ENCODE measurements around the gene UBAP2L. TPM values are rescaled to one million over a fixed set of nuclear protein-coding genes. Genes with fewer than 3 reads are reported as not detected.

UBAP2L gene
- total and polyA plus RNA-seq, 2 experiments from 2014 or later = 98.5 to 157 TPM

DNA sequence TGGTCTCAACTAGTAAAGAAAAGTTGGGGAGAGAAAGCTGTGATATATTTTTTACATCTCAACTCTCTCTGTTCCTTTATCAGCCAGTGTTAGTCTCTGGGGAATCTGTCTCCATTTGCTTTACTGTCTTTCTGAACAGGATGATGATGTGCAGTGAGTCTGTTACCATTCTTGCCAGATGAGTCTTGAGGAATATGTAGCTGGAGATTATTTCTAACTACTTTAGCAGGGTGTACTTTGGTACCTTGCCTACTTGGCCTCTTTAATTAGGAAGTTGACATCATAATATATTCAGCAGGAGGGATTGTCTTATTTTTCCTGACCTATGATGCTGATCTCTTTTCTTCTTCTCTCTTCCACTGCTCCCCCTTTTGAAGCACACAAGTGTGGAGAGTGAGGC is 35.9 kb downstream of the UBAP2L start:
- Mint-ChIP-seq H3K4me1 (no peaks in the 10 kb centered on the region), H3K9me3 (no peaks in the 10 kb centered on the region), H3K36me3 (ENCODE audit: low read depth) (peaks cover 97% of the 10 kb centered on the region), H3K4me3 (no peak overlapping the region), H3K27me3 (ENCODE audit: insufficient read depth, low read depth, poor library complexity) (no peaks in the 10 kb centered on the region), H3K27ac (no peak overlapping the region)
- Histone ChIP-seq H3F3A (replicated peaks; ENCODE audit: low read depth) (peaks cover 34% of the 10 kb centered on the region; the same call in 1 of the 2 replicates), H3K27ac (ENCODE audit: low read depth) (no peak overlapping the region), H4K20me1 (replicated peaks; ENCODE audit: insufficient read depth) (peaks cover 31% of the 10 kb centered on the region), H3K79me2 (replicated peaks; ENCODE audit: insufficient read depth) (peaks cover 13% of the 10 kb centered on the region), H3K9me2 (ENCODE audit: insufficient read depth) (no peaks in the 10 kb centered on the region), H3K36me3 (ENCODE audit: insufficient read depth) (peaks cover 100% of the 10 kb centered on the region), H2AFZ (no peak overlapping the region), H3K4me2 (no peak overlapping the region), H3K27me3 (ENCODE audit: insufficient read depth) (no peaks in the 10 kb centered on the region), H3K4me3 (no peak overlapping the region), H3K4me1 (ENCODE audit: insufficient read depth) (no peaks in the 10 kb centered on the region)
- DNase-seq (ENCODE audit: low spot score) = no peak
- no peak for ATAC-seq
- TF ChIP-seq POLR2AphosphoS5 (IDR thresholded peaks at IDR 0.05; ENCODE audit: low read depth) = no peak
- TF ChIP-seq NANOG (IDR thresholded peaks at IDR 0.05; ENCODE audit: borderline replicate concordance) = no peak
- no peak for TF ChIP-seq ZNF331 (CRISPR knock-in tag; IDR thresholded peaks at IDR 0.05; ENCODE audit: low read depth)
- no peak for TF ChIP-seq STAT1 (IDR thresholded peaks at IDR 0.05; ENCODE audit: unreplicated experiment)

DNA sequence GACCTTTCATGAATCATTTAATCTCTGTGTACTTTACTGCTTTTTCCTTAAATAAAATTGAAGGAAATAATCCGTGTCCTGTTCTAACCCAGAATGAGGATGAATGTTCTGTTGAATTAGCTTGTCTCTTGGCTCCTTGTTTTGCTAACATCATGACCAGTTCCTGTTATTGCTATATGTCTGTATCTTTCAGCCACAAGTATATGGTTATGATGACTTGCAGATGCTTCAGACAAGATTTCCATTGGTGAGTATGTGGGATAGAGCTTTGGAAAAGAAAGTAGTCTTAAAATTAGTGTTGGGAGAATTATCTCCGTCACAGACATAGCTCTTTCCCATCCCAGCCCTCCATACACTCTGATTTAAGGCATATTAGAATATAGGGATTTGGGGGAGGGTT is 38.0 kb downstream of the UBAP2L start:
- Mint-ChIP-seq H3K27me3 (ENCODE audit: insufficient read depth, low read depth, poor library complexity) (no peaks in the 10 kb centered on the region), H3K36me3 (ENCODE audit: low read depth) (peaks cover 100% of the 10 kb centered on the region), H3K4me1 (no peaks in the 10 kb centered on the region), H3K9me3 (no peaks in the 10 kb centered on the region), H3K4me3 (no peak overlapping the region), H3K27ac (no peak overlapping the region)
- Histone ChIP-seq H3K9me2 (ENCODE audit: insufficient read depth) (no peaks in the 10 kb centered on the region), H3K27ac (ENCODE audit: low read depth) (no peak overlapping the region), H3K27me3 (ENCODE audit: insufficient read depth) (no peaks in the 10 kb centered on the region), H3F3A (replicated peaks; ENCODE audit: low read depth) (peaks cover 47% of the 10 kb centered on the region; the same call in 1 of the 2 replicates), H3K36me3 (ENCODE audit: insufficient read depth) (peaks cover 99% of the 10 kb centered on the region), H2AFZ (no peak overlapping the region), H4K20me1 (replicated peaks; ENCODE audit: insufficient read depth) (peaks cover 48% of the 10 kb centered on the region), H3K4me2 (no peak overlapping the region), H3K79me2 (replicated peaks; ENCODE audit: insufficient read depth) (peaks cover 31% of the 10 kb centered on the region), H3K4me1 (ENCODE audit: insufficient read depth) (no peaks in the 10 kb centered on the region), H3K4me3 (no peak overlapping the region)
- ATAC-seq = no peak
- no peak for DNase-seq (ENCODE audit: low spot score)
- TF ChIP-seq, protein P1, sequence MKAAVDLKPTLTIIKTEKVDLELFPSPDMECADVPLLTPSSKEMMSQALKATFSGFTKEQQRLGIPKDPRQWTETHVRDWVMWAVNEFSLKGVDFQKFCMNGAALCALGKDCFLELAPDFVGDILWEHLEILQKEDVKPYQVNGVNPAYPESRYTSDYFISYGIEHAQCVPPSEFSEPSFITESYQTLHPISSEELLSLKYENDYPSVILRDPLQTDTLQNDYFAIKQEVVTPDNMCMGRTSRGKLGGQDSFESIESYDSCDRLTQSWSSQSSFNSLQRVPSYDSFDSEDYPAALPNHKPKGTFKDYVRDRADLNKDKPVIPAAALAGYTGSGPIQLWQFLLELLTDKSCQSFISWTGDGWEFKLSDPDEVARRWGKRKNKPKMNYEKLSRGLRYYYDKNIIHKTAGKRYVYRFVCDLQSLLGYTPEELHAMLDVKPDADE (IDR thresholded peaks at IDR 0.05) = no peak
- TF ChIP-seq NANOG (IDR thresholded peaks at IDR 0.05; ENCODE audit: borderline replicate concordance) (no peak), CREB1 (CRISPR knock-in tag; IDR thresholded peaks at IDR 0.05; ENCODE audit: low read depth) (no peak), STAT1 (IDR thresholded peaks at IDR 0.05; ENCODE audit: unreplicated experiment) (no peak)

DNA sequence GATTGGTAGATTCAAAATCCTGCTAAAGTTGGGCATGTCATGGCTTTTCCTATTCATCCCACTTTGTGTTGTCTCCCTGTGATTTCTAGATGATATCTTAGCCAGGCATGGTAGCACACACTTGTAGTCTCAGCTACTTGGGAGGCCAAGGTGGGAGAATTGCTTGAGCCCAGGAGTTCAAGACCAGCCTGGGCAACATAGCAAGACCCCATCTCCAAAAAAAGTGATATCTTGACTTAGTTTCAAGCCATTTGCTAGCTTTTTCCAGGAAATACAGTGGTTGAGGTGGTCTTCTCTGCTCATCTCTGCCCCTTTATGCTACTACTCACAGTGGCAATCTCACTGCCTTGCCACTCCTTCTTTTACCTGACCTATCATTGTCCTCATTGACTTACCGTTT is 39.4 kb downstream of the UBAP2L start:
- no peak overlapping the region for H3K27ac ChIP-seq (ENCODE audit: low read depth)
- no peak overlapping the region for H3K27ac Mint-ChIP-seq
- ATAC-seq (no peak), DNase-seq (ENCODE audit: low spot score) (no peak)
- H3K79me2 ChIP-seq (replicated peaks; ENCODE audit: insufficient read depth) = peaks cover 38% of the 10 kb centered on the region
- peaks cover 57% of the 10 kb centered on the region for H4K20me1 ChIP-seq (replicated peaks; ENCODE audit: insufficient read depth)
- H3K4me2 ChIP-seq = no peak overlapping the region
- H3K27me3 Mint-ChIP-seq (ENCODE audit: insufficient read depth, low read depth, poor library complexity) = no peaks in the 10 kb centered on the region
- H3K27me3 ChIP-seq (ENCODE audit: insufficient read depth) = no peaks in the 10 kb centered on the region
- H3K9me2 ChIP-seq (ENCODE audit: insufficient read depth) = no peaks in the 10 kb centered on the region
- no peaks in the 10 kb centered on the region for H3K4me1 ChIP-seq (ENCODE audit: insufficient read depth)
- H3K4me3 Mint-ChIP-seq = no peak overlapping the region
- peaks cover 46% of the 10 kb centered on the region for H3F3A ChIP-seq (replicated peaks; ENCODE audit: low read depth)
- no peak overlapping the region for H2AFZ ChIP-seq
- no peaks in the 10 kb centered on the region for H3K4me1 Mint-ChIP-seq
- no peak overlapping the region for H3K4me3 ChIP-seq
- no peaks in the 10 kb centered on the region for H3K9me3 Mint-ChIP-seq
- peaks cover 94% of the 10 kb centered on the region for H3K36me3 ChIP-seq (ENCODE audit: insufficient read depth)
- TF ChIP-seq, protein P2, sequence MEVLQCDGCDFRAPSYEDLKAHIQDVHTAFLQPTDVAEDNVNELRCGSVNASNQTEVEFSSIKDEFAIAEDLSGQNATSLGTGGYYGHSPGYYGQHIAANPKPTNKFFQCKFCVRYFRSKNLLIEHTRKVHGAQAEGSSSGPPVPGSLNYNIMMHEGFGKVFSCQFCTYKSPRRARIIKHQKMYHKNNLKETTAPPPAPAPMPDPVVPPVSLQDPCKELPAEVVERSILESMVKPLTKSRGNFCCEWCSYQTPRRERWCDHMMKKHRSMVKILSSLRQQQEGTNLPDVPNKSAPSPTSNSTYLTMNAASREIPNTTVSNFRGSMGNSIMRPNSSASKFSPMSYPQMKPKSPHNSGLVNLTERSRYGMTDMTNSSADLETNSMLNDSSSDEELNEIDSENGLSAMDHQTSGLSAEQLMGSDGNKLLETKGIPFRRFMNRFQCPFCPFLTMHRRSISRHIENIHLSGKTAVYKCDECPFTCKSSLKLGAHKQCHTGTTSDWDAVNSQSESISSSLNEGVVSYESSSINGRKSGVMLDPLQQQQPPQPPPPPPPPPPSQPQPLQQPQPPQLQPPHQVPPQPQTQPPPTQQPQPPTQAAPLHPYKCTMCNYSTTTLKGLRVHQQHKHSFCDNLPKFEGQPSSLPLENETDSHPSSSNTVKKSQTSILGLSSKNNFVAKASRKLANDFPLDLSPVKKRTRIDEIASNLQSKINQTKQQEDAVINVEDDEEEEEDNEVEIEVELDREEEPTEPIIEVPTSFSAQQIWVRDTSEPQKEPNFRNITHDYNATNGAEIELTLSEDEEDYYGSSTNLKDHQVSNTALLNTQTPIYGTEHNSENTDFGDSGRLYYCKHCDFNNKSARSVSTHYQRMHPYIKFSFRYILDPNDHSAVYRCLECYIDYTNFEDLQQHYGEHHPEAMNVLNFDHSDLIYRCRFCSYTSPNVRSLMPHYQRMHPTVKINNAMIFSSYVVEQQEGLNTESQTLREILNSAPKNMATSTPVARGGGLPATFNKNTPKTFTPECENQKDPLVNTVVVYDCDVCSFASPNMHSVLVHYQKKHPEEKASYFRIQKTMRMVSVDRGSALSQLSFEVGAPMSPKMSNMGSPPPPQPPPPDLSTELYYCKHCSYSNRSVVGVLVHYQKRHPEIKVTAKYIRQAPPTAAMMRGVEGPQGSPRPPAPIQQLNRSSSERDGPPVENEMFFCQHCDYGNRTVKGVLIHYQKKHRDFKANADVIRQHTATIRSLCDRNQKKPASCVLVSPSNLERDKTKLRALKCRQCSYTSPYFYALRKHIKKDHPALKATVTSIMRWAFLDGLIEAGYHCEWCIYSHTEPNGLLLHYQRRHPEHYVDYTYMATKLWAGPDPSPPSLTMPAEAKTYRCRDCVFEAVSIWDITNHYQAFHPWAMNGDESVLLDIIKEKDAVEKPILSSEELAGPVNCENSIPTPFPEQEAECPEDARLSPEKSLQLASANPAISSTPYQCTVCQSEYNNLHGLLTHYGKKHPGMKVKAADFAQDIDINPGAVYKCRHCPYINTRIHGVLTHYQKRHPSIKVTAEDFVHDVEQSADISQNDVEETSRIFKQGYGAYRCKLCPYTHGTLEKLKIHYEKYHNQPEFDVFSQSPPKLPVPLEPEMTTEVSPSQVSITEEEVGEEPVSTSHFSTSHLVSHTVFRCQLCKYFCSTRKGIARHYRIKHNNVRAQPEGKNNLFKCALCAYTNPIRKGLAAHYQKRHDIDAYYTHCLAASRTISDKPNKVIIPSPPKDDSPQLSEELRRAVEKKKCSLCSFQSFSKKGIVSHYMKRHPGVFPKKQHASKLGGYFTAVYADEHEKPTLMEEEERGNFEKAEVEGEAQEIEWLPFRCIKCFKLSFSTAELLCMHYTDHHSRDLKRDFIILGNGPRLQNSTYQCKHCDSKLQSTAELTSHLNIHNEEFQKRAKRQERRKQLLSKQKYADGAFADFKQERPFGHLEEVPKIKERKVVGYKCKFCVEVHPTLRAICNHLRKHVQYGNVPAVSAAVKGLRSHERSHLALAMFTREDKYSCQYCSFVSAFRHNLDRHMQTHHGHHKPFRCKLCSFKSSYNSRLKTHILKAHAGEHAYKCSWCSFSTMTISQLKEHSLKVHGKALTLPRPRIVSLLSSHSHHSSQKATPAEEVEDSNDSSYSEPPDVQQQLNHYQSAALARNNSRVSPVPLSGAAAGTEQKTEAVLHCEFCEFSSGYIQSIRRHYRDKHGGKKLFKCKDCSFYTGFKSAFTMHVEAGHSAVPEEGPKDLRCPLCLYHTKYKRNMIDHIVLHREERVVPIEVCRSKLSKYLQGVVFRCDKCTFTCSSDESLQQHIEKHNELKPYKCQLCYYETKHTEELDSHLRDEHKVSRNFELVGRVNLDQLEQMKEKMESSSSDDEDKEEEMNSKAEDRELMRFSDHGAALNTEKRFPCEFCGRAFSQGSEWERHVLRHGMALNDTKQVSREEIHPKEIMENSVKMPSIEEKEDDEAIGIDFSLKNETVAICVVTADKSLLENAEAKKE (CRISPR knock-in tag; IDR thresholded peaks at IDR 0.05) = no peak
- H3K36me3 Mint-ChIP-seq (ENCODE audit: low read depth) = peaks cover 99% of the 10 kb centered on the region

All from GM23338 (cell line).